Liver (tissue), 9 donors: ENCODE data around the gene NSUN2. TPM values are rescaled to one million over a fixed set of nuclear protein-coding genes. Genes with fewer than 3 reads are reported as not detected.
A peak's percentile ranks its signal among the peaks of the same experiment; 100 is the strongest.

Experiments used
- DNase-seq: peaks from one replicate; pipeline ENCODE4 v3.0.0-alpha.2; 2017; ENCODE audit warnings: low spot score
- H3K27ac ChIP-seq, 2 donors: one replicate each; pipeline ENCODE4 v1.7.0; 2013; ENCODE audit warnings: inconsistent platforms in 2 of 2, low read length in 2 of 2, control low read depth in 1 of 2, low read depth in 1 of 2, mild to moderate bottlenecking in 1 of 2
- H3K27me3 ChIP-seq, 4 donors: one replicate each; pipeline versions ENCODE4 v1.6.1 to v1.7.0; 2013; ENCODE audit warnings: low read length in 3 of 4, inconsistent platforms in 1 of 4, mild to moderate bottlenecking in 1 of 4, moderate library complexity in 1 of 4; ENCODE audit not compliant: control insufficient read depth in 4 of 4, insufficient read depth in 4 of 4
- H3K36me3 ChIP-seq, 4 donors: one replicate each; pipeline versions ENCODE4 v1.6.1 to v1.7.0; 2013; ENCODE audit warnings: low read length in 3 of 4, mild to moderate bottlenecking in 3 of 4, low read depth in 1 of 4, moderate library complexity in 1 of 4; ENCODE audit not compliant: control insufficient read depth in 4 of 4, insufficient read depth in 3 of 4
- H3K4me1 ChIP-seq, 4 donors: one replicate each; pipeline versions ENCODE4 v1.6.1 to v1.7.0; 2013; ENCODE audit warnings: low read length in 3 of 4, mild to moderate bottlenecking in 3 of 4, moderate library complexity in 1 of 4; ENCODE audit not compliant: control insufficient read depth in 4 of 4, insufficient read depth in 4 of 4
- H3K4me3 ChIP-seq, 3 donors: one replicate each; pipeline versions ENCODE4 v1.6.1 to v1.7.0; 2013; ENCODE audit warnings: low read length in 3 of 3, control low read depth in 1 of 3, low read depth in 1 of 3, mild to moderate bottlenecking in 1 of 3
- H3K9ac ChIP-seq, 2 donors: one replicate each; pipeline ENCODE4 v1.7.0; 2013; ENCODE audit warnings: low read length in 2 of 2, mild to moderate bottlenecking in 2 of 2, moderate library complexity in 2 of 2, control low read depth in 1 of 2, low read depth in 1 of 2
- H3K9me3 ChIP-seq, 4 donors: one replicate each; pipeline versions ENCODE4 v1.6.1 to v1.7.0; 2013; ENCODE audit warnings: low read length in 3 of 4; ENCODE audit not compliant: control insufficient read depth in 4 of 4
- FOXA2 ChIP-seq: IDR thresholded peaks from 2 replicates; pipeline ENCODE4 v1.6.1; 2016; ENCODE audit warnings: antibody characterized with exemption
- GABPA ChIP-seq, 2 donors: IDR thresholded peaks in 1 of 2; conservative IDR thresholded peaks in 1 of 2; 2 replicates each; pipeline ENCODE4 v1.6.1; 2016; ENCODE audit warnings: antibody characterized with exemption in 2 of 2, mild to moderate bottlenecking in 1 of 2, moderate library complexity in 1 of 2
- HNF4G ChIP-seq: IDR thresholded peaks from 2 replicates; pipeline ENCODE4 v1.6.1; 2016; ENCODE audit warnings: antibody characterized with exemption
- RAD21 ChIP-seq, 2 donors: IDR thresholded peaks; 2 replicates each; pipeline ENCODE4 v1.6.1; 2016; ENCODE audit warnings: antibody characterized with exemption in 2 of 2, mild to moderate bottlenecking in 2 of 2
- RXRA ChIP-seq, 2 donors: IDR thresholded peaks; 2 replicates each; pipeline ENCODE4 v1.6.1; 2017 to 2018; ENCODE audit warnings: antibody characterized with exemption in 2 of 2, mild to moderate bottlenecking in 1 of 2
- WGBS: extraction: QIAGEN DNeasy Blood & Tissue Kit; methylation state at CpG from one replicate; pipeline ENCODE4 v1.1.7; 2013; 5-methylcytosine and 5-hydroxymethylcytosine counted together
- polyA plus RNA-seq, 2 donors: library from polyadenylated mRNA; stranded (reverse) in 1 of 2; unstranded in 1 of 2; fragments of 200-250 nt in 1 of 2; fragments of >200 nt in 1 of 2; fragmentation: Nextera tagmentation in 1 of 2; extraction: Ambion mirVana in 1 of 2; gene quantifications; one replicate each; pipeline versions ENCODE4 v1.2.1 to v1.2.3, GENCODE V29; 2013 to 2015
- total RNA-seq, 2 donors: library from RNA; depleted of rRNA; stranded (reverse); fragments of >200 nt; gene quantifications; one replicate each; pipeline ENCODE4 v1.2.3, GENCODE V29; 2014
- TF ChIP-seq, protein P1 (sequence below): fragments of 150-350 bp; IDR thresholded peaks from 2 replicates; pipeline ENCODE4 v1.5.1; 2017; ENCODE audit warnings: improper control_type of control experiment, low read depth, low read length; ENCODE audit not compliant: missing input control
- TF ChIP-seq, protein P2 (sequence below): IDR thresholded peaks from 2 replicates; pipeline ENCODE4 v1.6.1; 2016; ENCODE audit warnings: antibody characterized with exemption
- donor health status: healthy.
- donor health status: healthy.
- donor health status: healthy.
- donor health status: healthy.
- donor health status: healthy.

The NSUN2 gene
- total and polyA plus RNA-seq, 4 donors = 26.9 to 52.2 (median 28.1) TPM

- Histone ChIP-seq H3K9me3 (no peaks in the 10 kb centered on the region), H3K27me3 (no peaks in the 10 kb centered on the region), H3K27ac (no peak overlapping the region), H3K4me3 (no peak overlapping the region), H3K36me3 (no peaks in the 10 kb centered on the region), H3K4me1 (peaks cover 0 to 7% (median 5%) of the 10 kb centered on the region in 4 donors), H3K9ac (no peak overlapping the region)
- TF ChIP-seq RXRA (IDR thresholded peaks at IDR 0.05) (peak in 1 of 2 donors; percentile 21), RAD21 (IDR thresholded peaks at IDR 0.05) (peak; percentile 89 to 92), FOXA2 (no peak), GABPA (IDR thresholded peaks at IDR 0.05 in 1 of 2, conservative IDR thresholded peaks at IDR 0.05 in 1 of 2) (no peak)
- TF ChIP-seq, protein P1, sequence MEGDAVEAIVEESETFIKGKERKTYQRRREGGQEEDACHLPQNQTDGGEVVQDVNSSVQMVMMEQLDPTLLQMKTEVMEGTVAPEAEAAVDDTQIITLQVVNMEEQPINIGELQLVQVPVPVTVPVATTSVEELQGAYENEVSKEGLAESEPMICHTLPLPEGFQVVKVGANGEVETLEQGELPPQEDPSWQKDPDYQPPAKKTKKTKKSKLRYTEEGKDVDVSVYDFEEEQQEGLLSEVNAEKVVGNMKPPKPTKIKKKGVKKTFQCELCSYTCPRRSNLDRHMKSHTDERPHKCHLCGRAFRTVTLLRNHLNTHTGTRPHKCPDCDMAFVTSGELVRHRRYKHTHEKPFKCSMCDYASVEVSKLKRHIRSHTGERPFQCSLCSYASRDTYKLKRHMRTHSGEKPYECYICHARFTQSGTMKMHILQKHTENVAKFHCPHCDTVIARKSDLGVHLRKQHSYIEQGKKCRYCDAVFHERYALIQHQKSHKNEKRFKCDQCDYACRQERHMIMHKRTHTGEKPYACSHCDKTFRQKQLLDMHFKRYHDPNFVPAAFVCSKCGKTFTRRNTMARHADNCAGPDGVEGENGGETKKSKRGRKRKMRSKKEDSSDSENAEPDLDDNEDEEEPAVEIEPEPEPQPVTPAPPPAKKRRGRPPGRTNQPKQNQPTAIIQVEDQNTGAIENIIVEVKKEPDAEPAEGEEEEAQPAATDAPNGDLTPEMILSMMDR = peak; percentile 60
- peak; percentile 32 for DNase-seq
- 78% methylated on average over 5 of the region's 5 CpGs for WGBS
Observed at GRCh38 chr5:6576861-6577501, 55.9 kb downstream of the NSUN2 start.

DNA sequence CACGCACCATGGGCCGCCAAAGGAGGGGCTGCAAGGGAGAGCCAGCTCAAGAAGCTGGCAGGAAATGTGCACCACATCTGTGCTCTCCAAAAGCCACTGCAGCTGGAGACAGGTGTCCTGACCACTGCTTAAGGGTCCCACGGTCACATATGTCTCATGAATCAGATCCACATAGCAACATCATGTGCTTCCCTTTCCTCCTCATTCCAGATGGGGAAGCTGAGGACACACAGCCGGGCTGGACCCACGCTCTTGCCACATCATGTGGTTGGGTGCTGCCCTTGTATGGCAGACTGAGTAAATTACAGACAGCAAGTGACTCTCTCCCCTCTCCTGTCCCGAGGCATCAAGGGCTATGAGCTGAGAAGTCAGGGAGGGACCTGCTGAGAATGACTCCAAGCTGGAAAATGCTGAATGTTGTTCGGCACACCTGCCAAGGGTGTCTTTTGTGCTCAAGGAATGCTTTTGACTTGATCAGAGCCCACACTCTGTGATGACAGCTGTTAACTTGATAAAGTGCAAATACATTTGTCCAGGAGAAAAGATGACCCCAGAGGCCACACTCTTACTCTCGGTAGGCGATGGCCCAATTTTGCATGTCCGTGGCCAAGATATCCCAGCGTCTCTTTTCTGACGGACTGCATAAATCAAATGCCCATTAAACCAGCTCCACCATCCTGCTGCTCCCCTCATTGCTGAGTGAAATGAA, 58.2 kb downstream of the NSUN2 start:
- Histone ChIP-seq H3K4me1 (peaks cover 0 to 7% (median 5%) of the 10 kb centered on the region in 4 donors), H3K4me3 (no peak overlapping the region), H3K27ac (no peak overlapping the region), H3K9me3 (no peaks in the 10 kb centered on the region), H3K27me3 (no peaks in the 10 kb centered on the region), H3K36me3 (no peaks in the 10 kb centered on the region), H3K9ac (no peak overlapping the region)
- TF ChIP-seq, protein P2, sequence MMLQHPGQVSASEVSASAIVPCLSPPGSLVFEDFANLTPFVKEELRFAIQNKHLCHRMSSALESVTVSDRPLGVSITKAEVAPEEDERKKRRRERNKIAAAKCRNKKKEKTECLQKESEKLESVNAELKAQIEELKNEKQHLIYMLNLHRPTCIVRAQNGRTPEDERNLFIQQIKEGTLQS = no peak
- TF ChIP-seq RAD21 (IDR thresholded peaks at IDR 0.05) = peak in 1 of 2 donors; percentile 12
- WGBS = 72% methylated on average over 12 of the region's 12 CpGs
- DNase-seq = peak; percentile 16

DNA sequence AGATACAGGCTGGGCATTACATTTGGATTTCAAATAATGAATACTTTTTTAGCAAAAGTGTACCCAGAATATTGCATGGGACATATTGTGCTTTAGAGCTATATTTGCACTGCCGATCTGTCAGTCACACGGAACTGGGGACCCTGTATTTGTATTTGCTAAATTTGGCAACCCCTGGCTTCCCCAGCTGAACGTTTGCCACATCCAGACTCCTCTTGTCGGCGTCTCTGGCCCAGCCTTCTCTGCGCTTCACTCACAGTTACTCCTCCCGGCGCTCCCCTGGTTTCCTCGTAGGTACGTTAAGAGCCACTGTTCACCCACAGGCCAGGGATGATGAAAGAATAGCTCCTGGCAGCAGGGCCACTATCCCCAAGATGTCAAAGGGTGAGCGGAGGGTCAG, 58.7 kb downstream of the NSUN2 start:
- peak; percentile 5 for DNase-seq
- Histone ChIP-seq H3K9me3 (no peaks in the 10 kb centered on the region), H3K4me1 (peaks cover 0 to 7% (median 5%) of the 10 kb centered on the region in 4 donors), H3K27me3 (no peaks in the 10 kb centered on the region), H3K9ac (no peak overlapping the region), H3K4me3 (no peak overlapping the region), H3K27ac (no peak overlapping the region), H3K36me3 (no peaks in the 10 kb centered on the region)
- TF ChIP-seq, protein P1 = no peak
- no peak for TF ChIP-seq HNF4G
- WGBS = 81% methylated on average over 11 of the region's 11 CpGs
